ENCODE results near the gene FASTK. TPM values are rescaled to one million over a fixed set of nuclear protein-coding genes. Genes with fewer than 3 reads are reported as not detected.

The FASTK gene
- total and polyA plus RNA-seq, 2 experiments from 2014 or later, result 109 to 145 TPM

- Histone ChIP-seq H2AFZ (no peak overlapping the region), H3K27me3 (replicated peaks; ENCODE audit: insufficient read depth) (no peaks in the 10 kb centered on the region), H4K20me1 (ENCODE audit: insufficient read depth) (no peaks in the 10 kb centered on the region), H3K36me3 (ENCODE audit: low read depth) (no peaks in the 10 kb centered on the region; the same call in 1 of the 2 replicates), H3K27ac (peak overlapping the region; percentile 35), H3K9me2 (ENCODE audit: insufficient read depth) (no peaks in the 10 kb centered on the region), H3K9ac (0 out of 2 replicates have a peak overlapping the region, but pooled peaks have one; percentile 7), H3K9me3 (ENCODE audit: low read depth) (no peaks in the 10 kb centered on the region), H3K4me2 (ENCODE audit: unreplicated experiment) (no peak overlapping the region), H3K4me3 (no peak overlapping the region), H3K4me1 (ENCODE audit: insufficient read depth) (peaks cover 15% of the 10 kb centered on the region), H3K79me2 (ENCODE audit: insufficient read depth) (peaks cover 66% of the 10 kb centered on the region), H3F3A (ENCODE audit: insufficient read depth) (peaks cover 17% of the 10 kb centered on the region)
- in situ Hi-C loops (cut with MboI), result no loop called here
- DNase-seq, result peak; percentile 63
- 45 to 53% methylated on average over 46 to 72 of the region's 101 CpGs for WGBS, 2 experiments (ENCODE audit: low coverage in 1 of 2, low lambda C conversion rate in 2 of 2, missing lambda C conversion rate in 2 of 2)
- TF ChIP-seq EZH2 (IDR thresholded peaks at IDR 0.05; ENCODE audit: insufficient read depth, poor library complexity, severe bottlenecking), result no peak
- TF ChIP-seq EZH2phosphoT487 (IDR thresholded peaks at IDR 0.05; ENCODE audit: insufficient read depth, low read depth), result no peak
Measured at GRCh38 chr7:151114151-151115090, 33.8 kb upstream of the FASTK start.

- Histone ChIP-seq H3K27me3 (replicated peaks; ENCODE audit: insufficient read depth) (no peaks in the 10 kb centered on the region), H3K9ac (0 out of 2 replicates have a peak overlapping the region, but pooled peaks have one; percentile 7), H3K27ac (peak overlapping the region; percentile 35), H3K4me3 (no peak overlapping the region), H2AFZ (no peak overlapping the region), H3K9me3 (ENCODE audit: low read depth) (no peaks in the 10 kb centered on the region), H3K9me2 (ENCODE audit: insufficient read depth) (no peaks in the 10 kb centered on the region), H3K79me2 (ENCODE audit: insufficient read depth) (peaks cover 75% of the 10 kb centered on the region), H3K4me2 (ENCODE audit: unreplicated experiment) (no peak overlapping the region), H3K4me1 (ENCODE audit: insufficient read depth) (peaks cover 15% of the 10 kb centered on the region), H3F3A (ENCODE audit: insufficient read depth) (peaks cover 17% of the 10 kb centered on the region), H3K36me3 (ENCODE audit: low read depth) (no peaks in the 10 kb centered on the region), H4K20me1 (ENCODE audit: insufficient read depth) (no peaks in the 10 kb centered on the region)
- no peak for TF ChIP-seq EZH2phosphoT487 (IDR thresholded peaks at IDR 0.05; ENCODE audit: insufficient read depth, low read depth)
- TF ChIP-seq EZH2 (IDR thresholded peaks at IDR 0.05; ENCODE audit: insufficient read depth, poor library complexity, severe bottlenecking), result no peak
- in situ Hi-C loops (cut with MboI), result no loop called here
- DNase-seq, result peak; percentile 51
- WGBS, 2 experiments (ENCODE audit: low coverage in 1 of 2, low lambda C conversion rate in 2 of 2, missing lambda C conversion rate in 2 of 2), result 61 to 71% methylated on average over 11 to 13 of the region's 13 CpGs
Measured at GRCh38 chr7:151113344-151114150, 32.9 kb upstream of the FASTK start.

GRCh38 chr7:151110941-151111645 lies 30.5 kb upstream of the FASTK start:
- Histone ChIP-seq H3K27ac (no peak overlapping the region; the same call in 1 of the 2 replicates), H3F3A (ENCODE audit: insufficient read depth) (peaks cover 17% of the 10 kb centered on the region), H3K36me3 (ENCODE audit: low read depth) (no peaks in the 10 kb centered on the region), H3K9me3 (ENCODE audit: low read depth) (no peaks in the 10 kb centered on the region), H2AFZ (no peak overlapping the region), H3K4me2 (ENCODE audit: unreplicated experiment) (no peak overlapping the region), H3K27me3 (replicated peaks; ENCODE audit: insufficient read depth) (no peaks in the 10 kb centered on the region), H4K20me1 (ENCODE audit: insufficient read depth) (no peaks in the 10 kb centered on the region), H3K79me2 (ENCODE audit: insufficient read depth) (peaks cover 91% of the 10 kb centered on the region), H3K9me2 (ENCODE audit: insufficient read depth) (no peaks in the 10 kb centered on the region), H3K4me1 (ENCODE audit: insufficient read depth) (peaks cover 15% of the 10 kb centered on the region), H3K9ac (no peak overlapping the region), H3K4me3 (no peak overlapping the region)
- no peak for TF ChIP-seq EZH2 (IDR thresholded peaks at IDR 0.05; ENCODE audit: insufficient read depth, poor library complexity, severe bottlenecking)
- TF ChIP-seq EZH2phosphoT487 (IDR thresholded peaks at IDR 0.05; ENCODE audit: insufficient read depth, low read depth), result no peak
- WGBS, 2 experiments (ENCODE audit: low coverage in 1 of 2, low lambda C conversion rate in 2 of 2, missing lambda C conversion rate in 2 of 2), result 25 to 37% methylated on average over 12 to 20 of the region's 20 CpGs
- peak; percentile 86 for DNase-seq
- in situ Hi-C loops (cut with MboI), result no loop called here

Measured in GM23248 (cell line).